Loucy (cell line): ENCODE measurements around the gene MROH2B.

Experiments
- H2AFZ ChIP-seq: fragments of 200-600 bp; sonication (generic); 2 replicates; pipeline ENCODE4 v1.6.0; 2016; ENCODE audit warnings: antibody characterized with exemption, mild to moderate bottlenecking, low read length, moderate library complexity
- H3F3A ChIP-seq: fragments of 200-600 bp; 2 replicates; pipeline ENCODE4 v1.6.0; 2016; ENCODE audit warnings: antibody characterized with exemption, low read depth, mild to moderate bottlenecking
- H3K27me3 ChIP-seq: fragments of 200-600 bp; sonication (generic); 2 replicates; pipeline ENCODE4 v1.6.1; 2014; ENCODE audit warnings: low read length, mild to moderate bottlenecking; ENCODE audit not compliant: insufficient read depth, poor library complexity, severe bottlenecking
- H3K36me3 ChIP-seq: fragments of 200-600 bp; sonication (generic); 2 replicates; pipeline ENCODE4 v1.6.1; 2016; ENCODE audit warnings: low read length; ENCODE audit not compliant: insufficient read depth
- H3K4me1 ChIP-seq: fragments of 200-600 bp; sonication (generic); 2 replicates; pipeline ENCODE4 v1.5.1; 2014; ENCODE audit warnings: low read length, mild to moderate bottlenecking; ENCODE audit not compliant: insufficient read depth, poor library complexity, severe bottlenecking
- H3K4me2 ChIP-seq: fragments of 200-600 bp; sonication (generic); 2 replicates; pipeline ENCODE4 v1.6.0; 2014; ENCODE audit warnings: antibody characterized with exemption, low read length, low read depth, mild to moderate bottlenecking; ENCODE audit not compliant: poor library complexity, severe bottlenecking
- H3K4me3 ChIP-seq: fragments of 200-600 bp; sonication (generic); 2 replicates; pipeline ENCODE4 v1.5.1; 2014; ENCODE audit warnings: low read length, mild to moderate bottlenecking, mixed read lengths; ENCODE audit not compliant: poor library complexity, severe bottlenecking
- H3K79me2 ChIP-seq: fragments of 200-600 bp; sonication (generic); 2 replicates; pipeline ENCODE4 v1.6.1; 2014; ENCODE audit warnings: low read length; ENCODE audit not compliant: insufficient read depth
- H3K9ac ChIP-seq: fragments of 200-600 bp; sonication (generic); 2 replicates; pipeline ENCODE4 v1.6.0; 2014; ENCODE audit warnings: mild to moderate bottlenecking, low read depth, low read length, moderate library complexity; ENCODE audit not compliant: poor library complexity, severe bottlenecking
- H3K9me2 ChIP-seq: fragments of 200-600 bp; sonication (generic); replicated peaks from 2 replicates; pipeline ENCODE4 v1.6.1; 2016; ENCODE audit warnings: low read depth, low read length, mixed read lengths
- H3K9me3 ChIP-seq: fragments of 200-600 bp; sonication (generic); 2 replicates; pipeline ENCODE4 v1.6.1; 2014; ENCODE audit warnings: mild to moderate bottlenecking, antibody characterized with exemption, low read length, low read depth; ENCODE audit not compliant: insufficient read depth
- H4K20me1 ChIP-seq: fragments of 200-600 bp; sonication (generic); 2 replicates; pipeline ENCODE4 v1.6.0; 2014; ENCODE audit warnings: antibody characterized with exemption, low read length, mild to moderate bottlenecking; ENCODE audit not compliant: insufficient read depth, poor library complexity, severe bottlenecking
- CTCF ChIP-seq: fragments of 200-600 bp; sonication (generic); conservative IDR thresholded peaks from 2 replicates; pipeline ENCODE4 v1.5.1; 2014; ENCODE audit warnings: mild to moderate bottlenecking, antibody characterized with exemption, low read length
- EZH2phosphoT487 ChIP-seq: fragments of 200-600 bp; IDR thresholded peaks from 2 replicates; pipeline ENCODE4 v1.6.1; 2018; ENCODE audit warnings: antibody characterized with exemption, mild to moderate bottlenecking, moderate library complexity, borderline replicate concordance

The MROH2B gene

GRCh38 chr5:41083306-41083705 lies 12.2 kb upstream of the MROH2B start:
- no peaks in the 10 kb centered on the region for H3K4me1 ChIP-seq
- H3K9ac ChIP-seq: no peak overlapping the region
- 0 out of 2 replicates have a peak, but pooled peaks cover 5% of the 10 kb centered on the region for H3K9me3 ChIP-seq
- no peak overlapping the region for H2AFZ ChIP-seq
- no peaks in the 10 kb centered on the region for H4K20me1 ChIP-seq
- no peak overlapping the region for H3K4me3 ChIP-seq
- H3K4me2 ChIP-seq: no peak overlapping the region
- no peaks in the 10 kb centered on the region for H3K36me3 ChIP-seq
- H3F3A ChIP-seq: no peaks in the 10 kb centered on the region
- no peaks in the 10 kb centered on the region for H3K27me3 ChIP-seq
- H3K79me2 ChIP-seq: no peaks in the 10 kb centered on the region
- no peaks in the 10 kb centered on the region for H3K9me2 ChIP-seq
- TF ChIP-seq EZH2phosphoT487 (no peak), CTCF (no peak)

GRCh38 chr5:41071975-41072374 lies 833 bp upstream of the MROH2B start:
- no peaks in the 10 kb centered on the region for H3K9me3 ChIP-seq
- H3K4me2 ChIP-seq: no peak overlapping the region
- no peaks in the 10 kb centered on the region for H3K9me2 ChIP-seq
- no peaks in the 10 kb centered on the region for H3F3A ChIP-seq
- H2AFZ ChIP-seq: no peak overlapping the region
- no peaks in the 10 kb centered on the region for H3K36me3 ChIP-seq
- H3K4me3 ChIP-seq: no peak overlapping the region
- H3K9ac ChIP-seq: no peak overlapping the region
- TF ChIP-seq CTCF (no peak), EZH2phosphoT487 (no peak)
- no peaks in the 10 kb centered on the region for H3K27me3 ChIP-seq
- no peaks in the 10 kb centered on the region for H3K79me2 ChIP-seq
- no peaks in the 10 kb centered on the region for H3K4me1 ChIP-seq
- H4K20me1 ChIP-seq: no peaks in the 10 kb centered on the region

- no peak overlapping the region for H3K9ac ChIP-seq
- H4K20me1 ChIP-seq: no peaks in the 10 kb centered on the region
- no peaks in the 10 kb centered on the region for H3K36me3 ChIP-seq
- no peaks in the 10 kb centered on the region for H3F3A ChIP-seq
- H3K9me2 ChIP-seq: no peaks in the 10 kb centered on the region
- H3K79me2 ChIP-seq: no peaks in the 10 kb centered on the region
- no peaks in the 10 kb centered on the region for H3K9me3 ChIP-seq
- no peak overlapping the region for H3K4me3 ChIP-seq
- TF ChIP-seq EZH2phosphoT487: no peak
- TF ChIP-seq CTCF: no peak
- no peak overlapping the region for H3K4me2 ChIP-seq
- no peaks in the 10 kb centered on the region for H3K4me1 ChIP-seq
- no peak overlapping the region for H2AFZ ChIP-seq
- H3K27me3 ChIP-seq: no peaks in the 10 kb centered on the region
Observed at GRCh38 chr5:41067714-41068568, 3.2 kb downstream of the MROH2B start.
